H9 (cell line): ENCODE measurements around the gene MAP2. TPM values are rescaled to one million over a fixed set of nuclear protein-coding genes. Genes with fewer than 3 reads are reported as not detected.

Source experiments
- DNase-seq: peaks from one replicate; pipeline ENCODE4 v3.0.0-alpha.2; 2017
- H2AFZ ChIP-seq: one replicate; pipeline ENCODE4 v1.6.1; 2013; ENCODE audit warnings: mild to moderate bottlenecking, low read length, control low read depth, moderate library complexity
- H2AK5ac ChIP-seq: 2 replicates; pipeline ENCODE4 v1.6.1; 2013; ENCODE audit warnings: low read length, control low read depth, mixed read lengths; ENCODE audit not compliant: insufficient read length
- H2BK120ac ChIP-seq: one replicate; pipeline ENCODE4 v1.6.1; 2013; ENCODE audit warnings: low read depth, mild to moderate bottlenecking, low read length, control low read depth, inconsistent platforms; ENCODE audit not compliant: poor library complexity, severe bottlenecking
- H2BK12ac ChIP-seq: 2 replicates; pipeline ENCODE4 v1.6.1; 2013; ENCODE audit warnings: low read length, control low read depth, mixed read lengths, low read depth; ENCODE audit not compliant: insufficient read length
- H2BK15ac ChIP-seq: 2 replicates; pipeline ENCODE4 v1.6.1; 2013; ENCODE audit warnings: low read depth, low read length, control low read depth
- H2BK20ac ChIP-seq: one replicate; pipeline ENCODE4 v1.6.1; 2013; ENCODE audit warnings: low read depth, mild to moderate bottlenecking, low read length, control low read depth, inconsistent platforms; ENCODE audit not compliant: poor library complexity, severe bottlenecking
- H2BK5ac ChIP-seq: 2 replicates; pipeline ENCODE4 v1.6.1; 2013; ENCODE audit warnings: low read length, control low read depth, mixed read lengths; ENCODE audit not compliant: insufficient read length
- H3K14ac ChIP-seq: 2 replicates; pipeline ENCODE4 v1.6.1; 2013; ENCODE audit warnings: low read length, control low read depth; ENCODE audit not compliant: insufficient read depth
- H3K18ac ChIP-seq: 2 replicates; pipeline ENCODE4 v1.6.1; 2013; ENCODE audit warnings: low read depth, mild to moderate bottlenecking, mixed read lengths, low read length, control low read depth; ENCODE audit not compliant: insufficient read length
- H3K23ac ChIP-seq: 2 replicates; pipeline ENCODE4 v1.6.1; 2013; ENCODE audit warnings: low read length, control low read depth, mixed read lengths, low read depth; ENCODE audit not compliant: insufficient read length
- H3K23me2 ChIP-seq: 2 replicates; pipeline ENCODE4 v1.6.1; 2013; ENCODE audit warnings: low read depth, mild to moderate bottlenecking, mixed read lengths, low read length, control low read depth; ENCODE audit not compliant: insufficient read length, poor library complexity, severe bottlenecking
- H3K27ac ChIP-seq: 2 replicates; pipeline ENCODE4 v1.5.1; 2013; ENCODE audit warnings: low read length, control low read depth, mixed read lengths, low read depth; ENCODE audit not compliant: insufficient read length
- H3K27me3 ChIP-seq: 2 replicates; pipeline ENCODE4 v1.6.1; 2013; ENCODE audit warnings: low read length, control low read depth, inconsistent platforms; ENCODE audit not compliant: insufficient read depth
- H3K4ac ChIP-seq: 2 replicates; pipeline ENCODE4 v1.6.1; 2013; ENCODE audit warnings: low read depth, mild to moderate bottlenecking, control low read depth, inconsistent platforms, low read length, moderate library complexity
- H3K4me1 ChIP-seq: 2 replicates; pipeline ENCODE4 v1.6.1; 2013; ENCODE audit warnings: low read length, control low read depth, inconsistent platforms; ENCODE audit not compliant: insufficient read depth
- H3K4me2 ChIP-seq: 2 replicates; pipeline ENCODE4 v1.6.1; 2013; ENCODE audit warnings: low read length, control low read depth, mixed read lengths; ENCODE audit not compliant: insufficient read length, insufficient read depth
- H3K56ac ChIP-seq: 2 replicates; pipeline ENCODE4 v1.6.1; 2013; ENCODE audit warnings: low read depth, mild to moderate bottlenecking, mixed read lengths, low read length, control low read depth; ENCODE audit not compliant: insufficient read length
- H3K79me1 ChIP-seq: 2 replicates; pipeline ENCODE4 v1.6.1; 2013; ENCODE audit warnings: low read depth, mild to moderate bottlenecking, moderate library complexity, low read length, control low read depth, inconsistent platforms; ENCODE audit not compliant: insufficient read depth, poor library complexity, severe bottlenecking
- H3K79me2 ChIP-seq: 2 replicates; pipeline ENCODE4 v1.6.1; 2013; ENCODE audit warnings: low read length, control low read depth, inconsistent platforms; ENCODE audit not compliant: insufficient read depth
- H3K9ac ChIP-seq: 2 replicates; pipeline ENCODE4 v1.6.1; 2013; ENCODE audit warnings: low read length, control low read depth, mixed read lengths; ENCODE audit not compliant: insufficient read length; ENCODE audit errors: extremely low read depth
- H3K9me3 ChIP-seq: one replicate; pipeline ENCODE4 v1.6.1; 2013; ENCODE audit warnings: low read depth, low read length, inconsistent platforms; ENCODE audit not compliant: control insufficient read depth
- H3T11ph ChIP-seq: one replicate; pipeline ENCODE4 v1.6.1; 2013; ENCODE audit warnings: mild to moderate bottlenecking, low read length, control low read depth, inconsistent platforms
- H4K20me1 ChIP-seq: one replicate; pipeline ENCODE4 v1.6.1; 2013; ENCODE audit not compliant: control insufficient read depth, insufficient read length, insufficient read depth
- H4K5ac ChIP-seq: 2 replicates; pipeline ENCODE4 v1.6.1; 2013; ENCODE audit warnings: low read depth, mild to moderate bottlenecking, mixed read lengths, low read length, control low read depth; ENCODE audit not compliant: insufficient read length
- H4K8ac ChIP-seq: replicated peaks from 2 replicates; pipeline ENCODE4 v1.6.1; 2013; ENCODE audit warnings: low read length, control low read depth, mixed read lengths, low read depth; ENCODE audit not compliant: insufficient read length
- H4K91ac ChIP-seq: 2 replicates; pipeline ENCODE4 v1.6.1; 2013; ENCODE audit warnings: low read depth, mild to moderate bottlenecking, moderate library complexity, mixed read lengths, low read length, control low read depth; ENCODE audit not compliant: insufficient read length
- H3K27ac Mint-ChIP-seq, 3 experiments: 2 replicates in 2 of 3; 3 replicates in 1 of 3; pipeline ENCODE4 v1.8.0; 2020 to 2021; ENCODE audit warnings: mixed read lengths in 3 of 3, mild to moderate bottlenecking in 1 of 3, moderate library complexity in 1 of 3
- H3K27me3 Mint-ChIP-seq: 2 replicates; pipeline ENCODE4 v1.8.0; 2021; ENCODE audit warnings: low read depth, mild to moderate bottlenecking, moderate library complexity, mixed read lengths
- H3K36me3 Mint-ChIP-seq, 3 experiments: 2 replicates in 2 of 3; 3 replicates in 1 of 3; pipeline ENCODE4 v1.8.0; 2020 to 2021; ENCODE audit warnings: low read depth in 3 of 3, mixed read lengths in 3 of 3; ENCODE audit not compliant: insufficient read depth in 1 of 3
- H3K4me1 Mint-ChIP-seq, 2 experiments: 2 replicates each; pipeline ENCODE4 v1.8.0; 2020; ENCODE audit warnings: mixed read lengths in 2 of 2
- H3K4me3 Mint-ChIP-seq, 2 experiments: 2 replicates in 1 of 2; 3 replicates in 1 of 2; pipeline ENCODE4 v1.8.0; 2020 to 2021; ENCODE audit warnings: mild to moderate bottlenecking in 2 of 2, mixed read lengths in 2 of 2, moderate library complexity in 1 of 2
- H3K9me3 Mint-ChIP-seq, 2 experiments: 2 replicates in 1 of 2; 3 replicates in 1 of 2; pipeline ENCODE4 v1.8.0; 2020; ENCODE audit warnings: mild to moderate bottlenecking in 2 of 2, mixed read lengths in 2 of 2, moderate library complexity in 1 of 2
- CTCF ChIP-seq: fragments of 200-600 bp; sonication (generic); conservative IDR thresholded peaks from 3 replicates; pipeline ENCODE4 v1.8.0; 2021; ENCODE audit warnings: antibody characterized with exemption, mild to moderate bottlenecking
- WGBS: extraction: QIAGEN DNeasy Blood & Tissue Kit; methylation state at CpG from one replicate; pipeline ENCODE4 v1.1.7; 2013; ENCODE audit warnings: missing lambda C conversion rate, low lambda C conversion rate, mixed read lengths; ENCODE audit not compliant: insufficient read length; ENCODE audit errors: extremely low coverage; 5-methylcytosine and 5-hydroxymethylcytosine counted together
- total RNA-seq: library from RNA; stranded (reverse); gene quantifications from 2 replicates; pipeline ENCODE4 v1.2.1, GENCODE V29; 2021

MAP2 gene
- total RNA-seq, 1 experiment from 2014 or later = 0.87 TPM

GRCh38 chr2:209517436-209517835, 93.6 kb downstream of the MAP2 start:
- H3K23ac ChIP-seq = no peak overlapping the region
- TF ChIP-seq CTCF = no peak
- H4K8ac ChIP-seq = no peak overlapping the region
- H2AK5ac ChIP-seq = no peak overlapping the region
- Mint-ChIP-seq H3K27me3 (peaks cover 99% of the 10 kb centered on the region), H3K36me3 (peaks cover 0 to 18% (median 5%) of the 10 kb centered on the region in 3 experiments; a peak in 3 of 7 replicates), H3K27ac (no peak overlapping the region), H3K9me3 (peaks cover 9 to 12% of the 10 kb centered on the region in 2 experiments; a peak in 4 of 5 replicates), H3K4me3 (no peak overlapping the region), H3K4me1 (peaks cover 10 to 13% of the 10 kb centered on the region in 2 experiments)
- H4K20me1 ChIP-seq = no peaks in the 10 kb centered on the region
- no peak overlapping the region for H3K18ac ChIP-seq
- H3K79me1 ChIP-seq = no peaks in the 10 kb centered on the region
- no peaks in the 10 kb centered on the region for H3K79me2 ChIP-seq
- no peak for DNase-seq
- H3T11ph ChIP-seq = no peak overlapping the region
- H3K27ac ChIP-seq = no peak overlapping the region
- H3K4me2 ChIP-seq = no peak overlapping the region
- H3K23me2 ChIP-seq = no peaks in the 10 kb centered on the region
- H3K9me3 ChIP-seq = no peaks in the 10 kb centered on the region
- no peak overlapping the region for H2BK5ac ChIP-seq
- no peak overlapping the region for H2BK15ac ChIP-seq
- H2BK120ac ChIP-seq = no peak overlapping the region
- H3K56ac ChIP-seq = no peak overlapping the region
- H2BK20ac ChIP-seq = no peak overlapping the region
- no peaks in the 10 kb centered on the region for H3K4me1 ChIP-seq
- no peak overlapping the region for H2BK12ac ChIP-seq
- no peak overlapping the region for H3K4ac ChIP-seq
- no CpG with 5 or more reads among the region's 5 CpGs for WGBS
- H4K5ac ChIP-seq = no peak overlapping the region
- no peak overlapping the region for H4K91ac ChIP-seq
- no peak overlapping the region for H2AFZ ChIP-seq
- no peak overlapping the region for H3K14ac ChIP-seq
- no peak overlapping the region for H3K9ac ChIP-seq
- H3K27me3 ChIP-seq = peaks cover 26% of the 10 kb centered on the region; the same call in 1 of the 2 replicates
